Fibroblast of pulmonary artery (primary cell): ENCODE results near the gene SCARB2.

Experiments
- DNase-seq: peaks from one replicate; pipeline ENCODE4 v3.0.0-alpha.2; 2010; ENCODE audit warnings: low read depth
- H3K4me3 ChIP-seq: replicated peaks from 2 replicates; pipeline ENCODE4 v1.5.1; 2011; ENCODE audit warnings: low read depth, mild to moderate bottlenecking, control low read depth, low read length, moderate library complexity
- TF ChIP-seq, protein P1 (sequence below): IDR thresholded peaks from 2 replicates; pipeline ENCODE4 v1.5.1; 2011; ENCODE audit warnings: mild to moderate bottlenecking, control low read depth, low read length, inconsistent platforms; ENCODE audit errors: missing control alignments

Gene SCARB2

DNA sequence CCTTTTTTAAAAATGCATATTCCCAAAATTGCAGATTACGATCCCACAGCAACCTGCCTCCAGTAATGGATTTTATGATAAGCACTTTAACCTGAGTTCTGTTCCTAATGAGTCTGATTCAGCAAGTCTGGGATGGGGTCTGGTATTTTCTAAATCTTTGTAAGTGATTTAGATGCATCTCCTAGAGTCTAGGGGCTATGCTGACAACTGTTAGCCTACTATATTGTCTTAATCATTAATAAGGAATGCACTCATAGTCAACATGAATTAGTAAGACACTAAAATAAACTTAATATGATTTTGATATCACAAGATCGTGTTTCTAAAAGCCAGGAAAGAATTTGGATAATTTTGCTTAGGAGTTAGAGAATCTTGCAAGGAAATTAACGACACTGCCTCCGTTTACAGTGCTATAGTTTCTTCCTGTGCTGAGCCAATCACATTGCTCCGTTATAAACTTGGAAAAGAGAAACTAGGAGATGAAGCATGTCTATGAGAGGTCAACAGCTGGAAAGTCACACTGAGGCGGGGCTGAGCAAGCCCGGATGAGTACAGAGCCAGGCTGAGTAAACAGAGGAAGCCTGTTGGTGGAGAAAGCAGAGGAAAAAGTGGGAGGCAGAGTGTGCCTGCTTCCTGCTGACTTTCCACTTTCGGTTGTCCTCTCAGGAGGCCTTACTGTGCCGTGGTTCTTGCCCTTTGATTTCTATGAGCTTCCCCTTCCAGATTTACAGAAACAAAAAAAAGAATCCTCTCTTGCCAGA lies 5.4 kb downstream of the SCARB2 start:
- DNase-seq: peak; percentile 94
- TF ChIP-seq, protein P1, sequence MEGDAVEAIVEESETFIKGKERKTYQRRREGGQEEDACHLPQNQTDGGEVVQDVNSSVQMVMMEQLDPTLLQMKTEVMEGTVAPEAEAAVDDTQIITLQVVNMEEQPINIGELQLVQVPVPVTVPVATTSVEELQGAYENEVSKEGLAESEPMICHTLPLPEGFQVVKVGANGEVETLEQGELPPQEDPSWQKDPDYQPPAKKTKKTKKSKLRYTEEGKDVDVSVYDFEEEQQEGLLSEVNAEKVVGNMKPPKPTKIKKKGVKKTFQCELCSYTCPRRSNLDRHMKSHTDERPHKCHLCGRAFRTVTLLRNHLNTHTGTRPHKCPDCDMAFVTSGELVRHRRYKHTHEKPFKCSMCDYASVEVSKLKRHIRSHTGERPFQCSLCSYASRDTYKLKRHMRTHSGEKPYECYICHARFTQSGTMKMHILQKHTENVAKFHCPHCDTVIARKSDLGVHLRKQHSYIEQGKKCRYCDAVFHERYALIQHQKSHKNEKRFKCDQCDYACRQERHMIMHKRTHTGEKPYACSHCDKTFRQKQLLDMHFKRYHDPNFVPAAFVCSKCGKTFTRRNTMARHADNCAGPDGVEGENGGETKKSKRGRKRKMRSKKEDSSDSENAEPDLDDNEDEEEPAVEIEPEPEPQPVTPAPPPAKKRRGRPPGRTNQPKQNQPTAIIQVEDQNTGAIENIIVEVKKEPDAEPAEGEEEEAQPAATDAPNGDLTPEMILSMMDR: no peak
- peak overlapping the region; percentile 44 for H3K4me3 ChIP-seq

DNA sequence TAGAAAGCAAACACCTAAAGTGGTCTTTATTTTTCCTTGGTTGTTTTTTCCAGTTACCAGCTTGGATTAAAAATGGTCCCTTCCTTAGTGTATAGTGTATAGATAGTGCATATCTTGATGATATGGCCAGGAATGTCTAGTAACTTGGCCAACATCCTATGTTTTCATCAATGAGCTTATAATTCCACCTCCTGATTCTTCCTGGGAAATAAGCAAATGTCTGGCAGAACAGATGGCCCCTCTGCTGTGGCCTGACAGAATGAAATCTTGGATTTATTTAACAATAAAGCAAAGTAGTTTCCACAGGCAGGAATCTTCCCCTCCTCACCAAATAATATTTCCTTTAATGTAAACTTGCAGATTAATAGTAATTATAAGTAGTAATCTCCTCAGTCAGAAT lies 6.1 kb downstream of the SCARB2 start:
- TF ChIP-seq, protein P1: no peak
- DNase-seq: no peak
- H3K4me3 ChIP-seq: peak overlapping the region; percentile 44

DNA sequence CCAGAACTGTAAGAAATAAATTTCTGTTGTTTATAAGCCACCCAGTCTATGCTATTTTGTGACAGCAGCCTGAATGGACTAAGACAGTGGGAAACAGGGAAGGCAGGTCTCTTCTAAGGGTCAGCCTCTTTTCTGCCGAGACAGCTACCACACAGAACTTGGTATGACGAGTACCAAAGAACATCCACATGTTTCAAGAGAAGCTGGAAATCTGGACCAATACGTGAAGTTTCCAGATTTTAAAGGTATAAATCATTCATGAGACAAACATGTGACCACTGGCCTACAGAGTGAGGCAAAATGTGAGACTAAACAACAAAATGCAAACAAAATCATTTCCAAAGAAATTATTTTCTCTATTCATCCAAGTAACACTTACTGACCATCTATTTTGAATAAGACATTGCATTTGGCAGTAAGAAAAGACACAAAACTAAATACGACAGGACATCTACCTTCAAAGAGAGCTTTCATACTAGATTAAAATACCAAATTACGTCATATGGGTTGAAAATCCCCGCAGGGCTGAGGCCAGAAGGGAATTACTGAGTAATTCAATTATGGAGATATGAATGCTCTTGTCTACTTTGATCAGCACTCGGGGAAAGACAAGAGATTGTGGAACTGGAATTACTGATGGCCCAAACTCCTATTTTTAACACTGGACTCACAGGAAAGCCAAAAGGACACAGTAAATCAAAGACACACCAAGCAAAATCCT lies 7.2 kb downstream of the SCARB2 start:
- no peak overlapping the region for H3K4me3 ChIP-seq
- TF ChIP-seq, protein P1: no peak
- peak; percentile 41 for DNase-seq

DNA sequence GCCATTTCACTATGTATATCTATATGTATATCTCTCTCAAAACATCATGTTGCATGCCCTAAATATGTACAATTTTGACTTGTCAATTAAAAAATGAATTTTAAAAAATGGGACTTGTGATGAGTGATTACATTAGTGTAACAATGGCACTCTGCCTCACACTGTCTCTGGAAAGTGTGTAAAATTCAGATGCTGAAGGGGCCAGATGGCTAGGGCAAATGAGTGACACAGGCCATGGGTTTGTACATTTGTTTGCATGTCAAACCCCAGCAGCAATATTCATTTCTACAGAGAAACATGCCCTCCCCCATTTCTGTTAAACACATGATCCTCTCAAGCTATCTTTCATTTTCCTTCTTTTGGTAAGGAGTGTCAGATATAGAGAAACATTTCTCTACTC lies 8.1 kb downstream of the SCARB2 start:
- no peak overlapping the region for H3K4me3 ChIP-seq
- TF ChIP-seq, protein P1: no peak
- no peak for DNase-seq

DNA sequence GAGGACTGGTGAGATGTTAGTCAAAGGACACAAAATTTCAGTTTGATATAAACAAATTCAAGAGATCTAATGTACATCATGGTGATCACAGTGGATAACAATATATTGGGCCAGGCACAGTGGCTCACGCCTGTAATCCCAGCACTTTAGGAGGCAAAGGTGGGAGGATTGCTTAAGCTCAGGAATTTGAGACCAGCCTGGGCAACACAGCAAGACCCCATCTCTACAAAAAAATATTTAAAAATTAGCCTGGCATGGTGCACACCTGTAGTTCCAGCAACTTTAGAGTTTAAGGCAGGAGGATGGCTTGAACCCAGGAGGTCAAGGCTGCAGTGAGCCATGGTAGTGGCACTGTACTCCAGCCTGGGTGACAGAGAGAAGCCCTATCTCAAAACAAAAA lies 8.7 kb downstream of the SCARB2 start:
- no peak for DNase-seq
- TF ChIP-seq, protein P1: no peak
- no peak overlapping the region for H3K4me3 ChIP-seq

DNA sequence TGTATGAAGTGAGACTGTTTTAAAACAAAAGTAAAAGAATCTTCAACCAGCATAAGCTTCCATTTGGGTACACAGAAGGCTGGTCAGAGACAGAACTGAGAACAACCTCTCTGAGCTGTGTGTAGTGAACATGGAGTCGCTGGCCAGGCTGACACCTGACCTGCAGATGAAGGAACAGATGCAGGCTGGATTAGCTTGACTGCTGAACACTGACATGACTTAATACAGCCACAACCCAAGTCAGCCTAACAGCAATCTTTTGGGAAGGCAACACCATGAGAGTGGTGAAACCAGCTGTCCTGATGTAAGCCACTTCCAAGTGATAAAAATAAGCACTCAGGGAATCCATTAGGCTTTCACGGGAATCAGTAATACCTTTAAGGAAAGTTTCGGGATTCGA lies 10.1 kb downstream of the SCARB2 start:
- TF ChIP-seq, protein P1: no peak
- DNase-seq: no peak
- H3K4me3 ChIP-seq: no peak overlapping the region
